Measurements from ENCODE around the gene TRIM28.

Gene TRIM28

GRCh38 chr19:58572026-58572817 lies 28.4 kb downstream of the TRIM28 start:
- TF ChIP-seq POLR2AphosphoS5 (IDR thresholded peaks at IDR 0.05; ENCODE audit: low read depth, low read length), result no peak
- no peak for TF ChIP-seq FOXP2 (optimal IDR thresholded peaks at IDR 0.05; ENCODE audit: borderline replicate concordance, extremely low read depth, extremely low read length, insufficient read depth)
- no peak for TF ChIP-seq TAF1 (IDR thresholded peaks at IDR 0.05; ENCODE audit: borderline replicate concordance, insufficient read depth, low read length)
- TF ChIP-seq REST (IDR thresholded peaks at IDR 0.05; ENCODE audit: insufficient read depth in 1 of 2, low read depth in 2 of 2, low read length in 2 of 2), result no peak
- TF ChIP-seq SIN3A (IDR thresholded peaks at IDR 0.05; ENCODE audit: borderline replicate concordance, insufficient read depth, low read length), result no peak

GRCh38 chr19:58572818-58573657 lies 29.2 kb downstream of the TRIM28 start, which contains the start of gene MZF1:
Gene MZF1, minus strand, starts transcription at chr19:58573335. Its CDS starts 1,946 bp downstream, at chr19:58571389.
- TF ChIP-seq FOXP2 (optimal IDR thresholded peaks at IDR 0.05; ENCODE audit: borderline replicate concordance, extremely low read depth, extremely low read length, insufficient read depth), result peak; percentile 99
- TF ChIP-seq REST (IDR thresholded peaks at IDR 0.05; ENCODE audit: insufficient read depth in 1 of 2, low read depth in 2 of 2, low read length in 2 of 2), result no peak
- peak; percentile 63; the same call in 1 of the 2 replicates for TF ChIP-seq TAF1 (IDR thresholded peaks at IDR 0.05; ENCODE audit: borderline replicate concordance, insufficient read depth, low read length)
- peak; percentile 54; the same call in 1 of the 2 replicates for TF ChIP-seq POLR2AphosphoS5 (IDR thresholded peaks at IDR 0.05; ENCODE audit: low read depth, low read length)

GRCh38 chr19:58573658-58574164 lies 29.8 kb downstream of the TRIM28 start:
- TF ChIP-seq SIN3A (IDR thresholded peaks at IDR 0.05; ENCODE audit: borderline replicate concordance, insufficient read depth, low read length) (peak; percentile 86; the same call in 1 of the 2 replicates), TAF1 (IDR thresholded peaks at IDR 0.05; ENCODE audit: borderline replicate concordance, insufficient read depth, low read length) (no peak)

GRCh38 chr19:58575183-58576041 lies 31.5 kb downstream of the TRIM28 start:
- TF ChIP-seq SIN3A (IDR thresholded peaks at IDR 0.05; ENCODE audit: borderline replicate concordance, insufficient read depth, low read length), result no peak
- peak; percentile 74 for TF ChIP-seq POLR2AphosphoS5 (IDR thresholded peaks at IDR 0.05; ENCODE audit: low read depth, low read length)
- no peak for TF ChIP-seq REST (IDR thresholded peaks at IDR 0.05; ENCODE audit: insufficient read depth in 1 of 2, low read depth in 2 of 2, low read length in 2 of 2)
- TF ChIP-seq FOXP2 (optimal IDR thresholded peaks at IDR 0.05; ENCODE audit: borderline replicate concordance, extremely low read depth, extremely low read length, insufficient read depth), result peak; percentile 90
- TF ChIP-seq TAF1 (IDR thresholded peaks at IDR 0.05; ENCODE audit: borderline replicate concordance, insufficient read depth, low read length), result peak; percentile 71; the same call in 1 of the 2 replicates

All from PFSK-1 (cell line).